ENCODE results near the gene KCTD1. TPM values are rescaled to one million over a fixed set of nuclear protein-coding genes. Genes with fewer than 3 reads are reported as not detected.
A peak's percentile ranks its signal among the peaks of the same experiment; 100 is the strongest.

The KCTD1 gene
- total RNA-seq, 1 donor from 2014 or later: 5.8 TPM

- DNase-seq (ENCODE audit: low read depth in 2 of 2): no peak
Measured at GRCh38 chr18:26429535-26430226, 118.7 kb downstream of the KCTD1 start.

GRCh38 chr18:26425148-26425531, 123.2 kb downstream of the KCTD1 start:
- DNase-seq (ENCODE audit: low read depth in 2 of 2): no peak

- no peak for DNase-seq (ENCODE audit: low read depth in 2 of 2)
Measured at GRCh38 chr18:26424428-26425147, 123.8 kb downstream of the KCTD1 start.

GRCh38 chr18:26422472-26423162, 125.7 kb downstream of the KCTD1 start:
- DNase-seq (ENCODE audit: low read depth in 2 of 2): no peak

- DNase-seq (ENCODE audit: low read depth in 2 of 2): no peak
Measured at GRCh38 chr18:26421931-26422330, 126.4 kb downstream of the KCTD1 start.

- no peak for DNase-seq (ENCODE audit: low read depth in 2 of 2)
Measured at GRCh38 chr18:26421503-26421902, 126.8 kb downstream of the KCTD1 start.

- no peak for DNase-seq (ENCODE audit: low read depth in 2 of 2)
Measured at GRCh38 chr18:26419746-26420145, 128.6 kb downstream of the KCTD1 start.

GRCh38 chr18:26418225-26418624, 130.1 kb downstream of the KCTD1 start:
- no peak for DNase-seq (ENCODE audit: low read depth in 2 of 2)

GRCh38 chr18:26417190-26417589, 131.2 kb downstream of the KCTD1 start:
- DNase-seq (ENCODE audit: low read depth in 2 of 2): no peak

- no peak for DNase-seq (ENCODE audit: low read depth in 2 of 2)
Measured at GRCh38 chr18:26416652-26417150, 131.7 kb downstream of the KCTD1 start.

- DNase-seq (ENCODE audit: low read depth in 2 of 2): no peak
Measured at GRCh38 chr18:26415631-26416030, 132.7 kb downstream of the KCTD1 start.

- DNase-seq (ENCODE audit: low read depth in 2 of 2): no peak
Measured at GRCh38 chr18:26414901-26415440, 133.4 kb downstream of the KCTD1 start.

- no peak for DNase-seq (ENCODE audit: low read depth in 2 of 2)
Measured at GRCh38 chr18:26409091-26409490, 139.3 kb downstream of the KCTD1 start.

GRCh38 chr18:26407736-26408601, 140.4 kb downstream of the KCTD1 start:
- no peak for DNase-seq (ENCODE audit: low read depth in 2 of 2)

GRCh38 chr18:26406854-26407517, 141.4 kb downstream of the KCTD1 start:
- no peak for DNase-seq (ENCODE audit: low read depth in 2 of 2)

GRCh38 chr18:26406324-26406723, 142.0 kb downstream of the KCTD1 start:
- no peak for DNase-seq (ENCODE audit: low read depth in 2 of 2)

- DNase-seq (ENCODE audit: low read depth in 2 of 2): peak; percentile 27 to 51
Measured at GRCh38 chr18:26405190-26405801, 143.1 kb downstream of the KCTD1 start.
